ENCODE data around the gene LRRC7. TPM values are rescaled to one million over a fixed set of nuclear protein-coding genes. Genes with fewer than 3 reads are reported as not detected.

Gene LRRC7
- total RNA-seq = 0.07 and 0.10 TPM in 2 replicates

DNA sequence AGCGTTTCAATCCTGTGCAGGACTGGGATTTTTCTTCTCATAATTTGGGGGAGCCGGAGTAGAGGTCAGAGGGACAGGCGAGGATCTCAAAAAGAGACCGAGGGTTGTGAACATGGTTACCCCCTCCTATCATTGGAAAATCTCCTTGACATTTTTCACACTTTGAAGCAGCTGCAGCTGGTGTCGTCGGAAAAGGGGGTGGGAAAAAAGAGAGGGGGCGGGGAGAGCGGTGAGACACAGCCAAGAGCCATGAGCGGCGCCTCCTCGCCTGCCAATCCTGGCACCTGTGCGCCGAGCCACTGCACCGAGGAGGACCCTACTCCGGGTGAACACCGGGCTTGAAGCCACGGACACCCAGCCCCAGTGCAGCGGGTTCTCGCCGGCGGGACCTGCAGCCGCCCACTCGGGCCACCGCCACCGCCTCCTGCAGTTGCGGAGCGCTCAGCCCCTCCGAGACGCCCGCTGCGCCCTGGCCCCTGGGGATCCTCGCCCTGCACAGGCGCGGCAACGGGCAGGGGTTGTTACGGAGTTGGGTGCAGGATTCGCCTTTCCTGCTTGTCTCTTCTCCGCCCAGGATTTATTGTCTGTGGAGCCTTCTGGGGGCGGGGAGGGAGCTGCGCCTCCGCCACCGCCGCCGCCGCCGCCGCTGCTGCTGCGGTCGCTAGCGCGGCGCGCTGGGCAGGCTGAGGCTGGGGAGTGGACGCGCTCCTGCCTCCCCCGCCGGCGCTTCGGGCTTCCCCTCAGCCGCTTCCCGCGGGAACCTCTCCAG is at the start of gene LRRC7:
Gene LRRC7, plus strand, starts transcription at position 271 of the 769 bp plus-strand sequence. CDS start 718 bp downstream, outside the sequence.

Data from mammary microvascular endothelial cell (primary cell).